Spinal cord (tissue), 10 donors: ENCODE results near the gene CDH5. TPM values are rescaled to one million over a fixed set of nuclear protein-coding genes. Genes with fewer than 3 reads are reported as not detected.
A peak's percentile ranks its signal among the peaks of the same experiment; 100 is the strongest.

ENCODE experiments used
- DNase-seq, 6 donors: peaks; one replicate each; pipeline versions ENCODE4 v3.0.0 to v3.0.0-alpha.2; 2013 to 2015; ENCODE audit warnings: low spot score in 6 of 6, low read depth in 4 of 6
- H3K27ac ChIP-seq: one replicate; pipeline ENCODE4 v1.5.1; 2013; ENCODE audit warnings: low read depth, low read length, control low read depth
- H3K27me3 ChIP-seq: one replicate; pipeline ENCODE4 v1.6.1; 2013; ENCODE audit warnings: low read length; ENCODE audit not compliant: control insufficient read depth, insufficient read depth
- H3K36me3 ChIP-seq: one replicate; pipeline ENCODE4 v1.6.1; 2013; ENCODE audit warnings: low read length; ENCODE audit not compliant: control insufficient read depth, insufficient read depth
- H3K4me1 ChIP-seq: one replicate; pipeline ENCODE4 v1.6.1; 2013; ENCODE audit warnings: low read length; ENCODE audit not compliant: control insufficient read depth, insufficient read depth
- H3K4me3 ChIP-seq: one replicate; pipeline ENCODE4 v1.5.1; 2013; ENCODE audit warnings: low read depth, low read length, control low read depth
- H3K9me3 ChIP-seq: one replicate; pipeline ENCODE4 v1.6.1; 2013; ENCODE audit warnings: low read length; ENCODE audit not compliant: control insufficient read depth, insufficient read depth
- WGBS: methylation state at CpG from one replicate; pipeline ENCODE4 v1.1.5; 2013; ENCODE audit warnings: missing lambda C conversion rate; ENCODE audit not compliant: insufficient coverage; 5-methylcytosine and 5-hydroxymethylcytosine counted together
- polyA plus RNA-seq, 2 donors: library from polyadenylated mRNA; unstranded; fragments of 120-200 nt; gene quantifications; one replicate each; pipeline ENCODE4 v1.2.1, GENCODE V29; 2013; ENCODE audit not compliant: insufficient read length in 2 of 2
- total RNA-seq, 2 donors: library from RNA; depleted of rRNA in 1 of 2; stranded (reverse); fragments of 120-200 nt in 1 of 2; fragments of >200 nt in 1 of 2; gene quantifications; one replicate each; pipeline versions ENCODE4 v1.2.3 to v1.2.4, GENCODE V29; 2013 to 2014
- donor health status: healthy.

The CDH5 gene
- total and polyA plus RNA-seq, 4 donors, result 23.5 to 78.3 (median 35.3) TPM

DNA sequence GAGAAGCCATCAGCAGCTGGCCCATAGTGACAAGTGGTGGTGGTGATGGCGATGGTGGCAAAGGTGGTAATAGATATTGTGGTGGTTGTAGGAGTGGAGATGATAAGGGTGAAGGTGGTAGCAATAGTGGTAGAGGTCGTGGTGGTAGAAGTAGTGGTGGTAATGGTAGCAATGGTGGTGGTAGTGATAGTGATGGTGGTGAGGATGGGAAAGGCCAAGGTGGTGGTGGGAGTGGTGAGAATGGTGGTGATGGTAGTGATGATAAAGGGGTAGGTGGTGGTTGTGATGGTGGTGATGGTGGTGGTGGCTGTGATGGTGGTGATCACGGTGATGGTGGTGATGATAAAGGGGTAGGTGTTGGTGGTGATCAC is 13.1 kb downstream of the CDH5 start:
- 96% methylated on average over 3 of the region's 3 CpGs for WGBS
- Histone ChIP-seq H3K4me1 (peaks cover 9% of the 10 kb centered on the region), H3K4me3 (no peak overlapping the region), H3K36me3 (no peaks in the 10 kb centered on the region), H3K27ac (no peak overlapping the region), H3K27me3 (no peaks in the 10 kb centered on the region), H3K9me3 (no peaks in the 10 kb centered on the region)
- DNase-seq, result no peak

DNA sequence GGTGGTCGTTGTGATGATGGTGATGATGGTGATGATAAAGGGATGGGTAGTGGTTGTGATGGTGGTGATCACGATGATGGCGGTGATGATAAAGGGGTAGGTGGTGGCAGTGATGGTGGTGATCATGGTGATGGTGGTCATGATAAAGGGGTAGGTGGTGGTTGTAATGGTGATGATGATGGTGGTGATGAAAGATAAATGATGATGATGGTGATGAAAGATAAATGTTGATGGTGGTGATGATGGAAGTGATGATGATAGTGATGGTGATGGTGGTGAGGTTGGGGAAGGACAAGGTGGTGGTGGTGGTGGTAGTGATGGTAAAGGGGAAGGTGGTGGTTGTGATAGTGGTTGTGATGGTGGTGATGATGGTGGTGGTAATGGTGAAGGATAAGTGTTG is 13.9 kb downstream of the CDH5 start:
- Histone ChIP-seq H3K27me3 (no peaks in the 10 kb centered on the region), H3K4me1 (peaks cover 9% of the 10 kb centered on the region), H3K9me3 (no peaks in the 10 kb centered on the region), H3K27ac (no peak overlapping the region), H3K4me3 (no peak overlapping the region), H3K36me3 (no peaks in the 10 kb centered on the region)
- no peak for DNase-seq
- 44% methylated on average over 3 of the region's 3 CpGs for WGBS

DNA sequence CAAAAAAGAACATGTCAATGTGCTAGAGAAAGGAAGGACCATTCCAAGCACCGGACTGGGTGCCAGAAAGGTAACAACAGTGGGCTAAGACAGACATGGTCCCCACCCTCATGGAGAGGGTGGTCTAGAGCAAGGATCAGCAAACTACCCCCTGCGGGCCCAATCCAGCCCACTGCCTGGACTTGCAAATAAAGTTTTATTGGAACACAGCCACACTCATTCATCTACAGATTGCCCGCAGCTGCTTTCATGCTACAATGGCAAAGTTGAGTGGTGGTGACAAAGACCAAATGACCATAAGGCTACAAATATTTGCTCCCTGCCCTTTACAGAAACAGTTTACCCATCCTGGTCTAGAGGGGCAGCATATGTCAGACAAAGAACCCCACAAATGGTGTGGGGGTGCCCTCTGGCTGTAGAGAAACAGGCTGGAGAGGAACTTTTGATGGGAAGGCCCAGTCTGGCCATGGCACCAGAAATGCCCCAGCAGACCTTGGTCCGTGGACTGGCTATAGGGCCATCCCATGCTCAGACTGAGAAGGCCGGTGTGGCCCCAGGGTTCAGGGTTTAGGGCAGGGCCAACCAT is 15.2 kb downstream of the CDH5 start:
- WGBS, result 31% methylated on average over 3 of the region's 5 CpGs
- H3K36me3 ChIP-seq, result no peaks in the 10 kb centered on the region

DNA sequence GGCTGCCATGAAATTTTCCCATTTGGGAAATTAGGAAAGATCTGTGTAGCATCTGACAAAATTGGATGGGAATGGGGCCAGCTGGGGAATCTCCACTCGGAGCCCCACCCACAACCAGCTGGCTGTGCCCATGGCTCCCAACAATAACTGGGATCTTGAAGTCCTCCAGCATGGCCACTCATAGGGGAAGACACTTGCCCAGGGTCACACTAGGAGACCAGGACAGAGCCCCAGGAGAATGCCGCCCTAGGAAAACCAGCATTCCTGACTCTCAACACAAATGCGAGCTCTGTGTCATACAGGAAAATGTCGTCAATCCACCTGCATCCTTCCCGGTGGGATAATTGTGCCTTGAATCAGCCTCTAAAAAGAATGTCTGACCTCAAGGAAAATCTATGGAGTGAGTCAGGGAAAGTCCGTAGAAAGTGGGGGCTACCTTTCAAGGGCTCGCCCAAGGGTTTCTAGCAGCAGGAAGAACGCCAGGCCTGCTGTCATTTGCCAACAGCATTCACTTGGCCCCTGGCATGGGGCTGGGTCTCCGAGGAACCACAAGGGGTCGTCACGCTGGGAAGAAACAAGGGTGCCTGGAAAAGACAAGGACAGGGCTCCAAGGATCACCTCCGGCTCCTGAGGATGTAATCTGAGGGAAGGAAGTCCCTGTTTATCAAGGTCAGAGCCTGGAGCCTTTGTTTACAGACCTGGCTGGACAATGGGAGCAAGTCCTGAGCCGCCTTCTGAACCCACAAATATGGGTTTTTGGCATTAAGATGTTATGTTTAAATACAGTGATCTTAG is 15.9 kb downstream of the CDH5 start:
- DNase-seq, result no peak
- 85% methylated on average over 12 of the region's 13 CpGs for WGBS
- H3K4me3 ChIP-seq, result no peak overlapping the region
- H3K9me3 ChIP-seq, result no peaks in the 10 kb centered on the region
- no peaks in the 10 kb centered on the region for H3K36me3 ChIP-seq
- H3K4me1 ChIP-seq, result peaks cover 9% of the 10 kb centered on the region
- no peaks in the 10 kb centered on the region for H3K27me3 ChIP-seq
- peak overlapping the region; percentile 69 for H3K27ac ChIP-seq

More for the DNA sequence above, 15.2 kb downstream of the CDH5 start:
- H3K4me1 ChIP-seq, result peaks cover 9% of the 10 kb centered on the region
- no peak overlapping the region for H3K4me3 ChIP-seq
- peak overlapping the region; percentile 69 for H3K27ac ChIP-seq
- no peak for DNase-seq
- H3K9me3 ChIP-seq, result no peaks in the 10 kb centered on the region
- H3K27me3 ChIP-seq, result no peaks in the 10 kb centered on the region

DNA sequence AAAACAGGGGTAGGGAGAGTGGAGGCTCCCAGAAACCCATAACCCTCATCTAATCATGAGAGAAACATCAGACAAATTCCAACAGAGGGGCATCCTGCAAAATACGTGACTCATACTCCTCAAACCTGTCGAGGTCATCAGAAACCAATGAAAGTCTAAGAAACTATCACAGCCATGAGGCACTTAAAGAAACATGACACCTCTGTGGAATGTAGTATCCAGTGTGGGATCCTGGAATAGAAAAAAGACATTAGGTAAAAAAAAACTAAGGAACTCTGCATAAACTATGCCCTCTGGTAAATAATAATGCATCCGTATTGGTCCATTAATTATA is 16.4 kb downstream of the CDH5 start:
- Histone ChIP-seq H3K9me3 (no peaks in the 10 kb centered on the region), H3K4me3 (no peak overlapping the region), H3K4me1 (peaks cover 9% of the 10 kb centered on the region), H3K36me3 (no peaks in the 10 kb centered on the region), H3K27ac (peak overlapping the region; percentile 69), H3K27me3 (no peaks in the 10 kb centered on the region)
- DNase-seq, result no peak
- WGBS, result no CpG with 5 or more reads among the region's 3 CpGs

DNA sequence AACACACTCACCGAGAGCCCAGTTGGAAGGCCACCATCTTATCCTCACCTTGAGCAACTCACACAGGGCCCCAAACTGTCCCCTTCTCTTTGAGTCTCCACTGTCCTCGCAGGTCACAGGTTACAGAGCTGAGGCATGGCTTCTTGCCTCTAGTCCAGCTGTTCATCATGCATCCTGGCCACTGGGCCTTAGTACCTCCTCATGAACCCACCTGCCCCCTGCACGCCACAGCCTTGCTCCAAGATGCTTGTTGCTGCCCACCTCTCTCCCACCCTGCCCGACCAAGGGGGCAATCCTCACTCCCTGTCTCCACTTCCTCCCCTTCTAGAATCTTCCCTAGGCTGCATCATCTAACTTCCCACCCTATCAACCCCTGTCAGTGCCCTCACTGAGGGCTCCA is 17.1 kb downstream of the CDH5 start:
- H3K27me3 ChIP-seq, result no peaks in the 10 kb centered on the region
- peak overlapping the region; percentile 3 for H3K27ac ChIP-seq
- H3K4me1 ChIP-seq, result peaks cover 9% of the 10 kb centered on the region
- no peak for DNase-seq
- 95% methylated on average over 4 of the region's 4 CpGs for WGBS
- H3K9me3 ChIP-seq, result no peaks in the 10 kb centered on the region
- no peak overlapping the region for H3K4me3 ChIP-seq
- H3K36me3 ChIP-seq, result no peaks in the 10 kb centered on the region

DNA sequence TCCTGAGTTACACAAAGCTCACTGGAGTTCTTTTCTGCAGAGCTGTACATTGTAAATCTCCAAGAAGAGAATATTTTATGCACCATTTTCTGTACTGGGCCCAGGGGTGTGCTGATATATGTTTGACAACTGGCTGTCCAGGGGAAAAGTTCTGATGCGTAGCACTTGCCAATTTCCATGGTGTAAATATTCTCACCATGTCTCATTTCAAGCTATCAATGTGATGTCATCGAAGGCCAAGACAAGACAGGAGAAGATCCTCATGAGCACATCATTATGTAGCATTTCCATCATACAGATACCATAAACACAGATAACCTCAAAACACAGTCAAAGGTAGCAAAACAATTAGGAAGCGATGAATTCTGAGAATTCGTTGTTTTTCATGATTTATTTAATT is 18.9 kb downstream of the CDH5 start:
- no peaks in the 10 kb centered on the region for H3K36me3 ChIP-seq
- H3K27ac ChIP-seq, result no peak overlapping the region
- no peak overlapping the region for H3K4me3 ChIP-seq
- 100% methylated on average over 2 of the region's 4 CpGs for WGBS
- no peak for DNase-seq
- peaks cover 9% of the 10 kb centered on the region for H3K4me1 ChIP-seq
- no peaks in the 10 kb centered on the region for H3K9me3 ChIP-seq
- no peaks in the 10 kb centered on the region for H3K27me3 ChIP-seq

DNA sequence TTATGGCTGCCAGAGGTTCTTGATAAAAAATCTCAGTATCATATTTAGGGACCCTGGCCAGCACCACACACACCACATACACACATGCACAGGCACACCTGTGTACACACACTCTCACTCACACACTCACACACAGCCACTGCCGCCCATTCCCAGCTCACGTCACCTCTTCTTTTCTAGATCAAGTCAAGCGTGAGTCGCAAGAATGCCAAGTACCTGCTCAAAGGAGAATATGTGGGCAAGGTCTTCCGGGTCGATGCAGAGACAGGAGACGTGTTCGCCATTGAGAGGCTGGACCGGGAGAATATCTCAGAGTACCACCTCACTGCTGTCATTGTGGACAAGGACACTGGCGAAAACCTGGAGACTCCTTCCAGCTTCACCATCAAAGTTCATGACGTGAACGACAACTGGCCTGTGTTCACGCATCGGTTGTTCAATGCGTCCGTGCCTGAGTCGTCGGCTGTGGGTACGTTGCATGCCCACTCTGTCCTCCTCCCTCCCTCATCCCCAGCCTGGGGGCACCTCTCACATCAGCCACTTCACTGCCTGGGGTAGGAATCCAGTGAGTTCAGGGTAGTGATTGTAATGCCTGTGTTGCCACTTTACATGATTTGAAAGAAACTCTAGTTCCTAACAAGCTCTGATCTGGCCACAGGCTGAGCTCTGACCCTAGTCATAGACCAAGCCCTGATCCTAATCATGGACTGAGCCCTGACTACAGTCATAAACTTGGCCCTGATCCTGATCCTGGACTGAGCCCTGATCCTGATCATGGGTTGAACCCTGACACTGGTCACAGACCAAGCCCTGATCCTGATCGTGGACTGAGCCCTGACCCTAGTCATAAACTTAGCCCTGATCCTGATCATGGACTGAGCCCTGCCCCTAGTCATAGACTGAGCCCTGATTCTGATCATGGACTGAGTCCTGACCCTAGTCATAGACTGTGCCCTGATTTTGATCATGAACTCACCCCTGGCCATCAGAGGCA is 20.4 kb downstream of the CDH5 start:
- Histone ChIP-seq H3K4me1 (peaks cover 7% of the 10 kb centered on the region), H3K4me3 (no peak overlapping the region), H3K27ac (no peak overlapping the region), H3K9me3 (no peaks in the 10 kb centered on the region), H3K36me3 (no peaks in the 10 kb centered on the region), H3K27me3 (no peaks in the 10 kb centered on the region)
- 89% methylated on average over 19 of the region's 20 CpGs for WGBS
- no peak for DNase-seq

DNA sequence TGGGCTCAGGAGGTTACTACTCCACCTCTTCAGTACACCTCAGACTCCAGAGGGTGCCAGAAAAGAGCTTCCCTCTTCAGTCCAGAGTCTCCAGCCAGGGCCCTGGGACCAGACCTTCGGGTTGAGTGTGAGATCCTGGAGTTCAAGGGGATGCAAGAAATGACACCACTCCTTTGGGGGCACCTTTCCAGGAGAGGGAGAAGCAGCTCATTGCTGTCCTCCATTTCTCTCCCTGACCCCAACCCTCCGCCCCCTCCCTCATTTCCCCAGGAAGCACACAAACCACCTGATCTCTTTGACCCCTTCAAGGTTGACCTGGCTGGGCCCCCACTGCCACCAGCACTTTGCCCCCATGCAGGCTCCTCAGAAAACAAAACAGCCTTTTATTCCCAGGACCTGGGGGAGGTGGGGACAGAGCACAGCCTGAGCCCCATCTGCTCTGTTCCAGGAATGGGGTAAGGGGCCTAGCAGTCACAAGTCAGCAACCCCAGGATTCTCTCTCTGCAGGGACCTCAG is 21.4 kb downstream of the CDH5 start:
- Histone ChIP-seq H3K4me3 (no peak overlapping the region), H3K4me1 (peaks cover 4% of the 10 kb centered on the region), H3K27me3 (no peaks in the 10 kb centered on the region), H3K27ac (no peak overlapping the region), H3K9me3 (no peaks in the 10 kb centered on the region), H3K36me3 (no peaks in the 10 kb centered on the region)
- no peak for DNase-seq
- 67% methylated on average over 1 of the region's 2 CpGs for WGBS
